Activated B cell treated with CpG ODN at 0.5 μM for 24 hours (primary cell): ENCODE measurements around the gene ZC3H12C. TPM values are rescaled to one million over a fixed set of nuclear protein-coding genes. Genes with fewer than 3 reads are reported as not detected.

Experiments used
- ATAC-seq: fragments of 200-7000 bp; cut with Tn5 transposase; one replicate; pipeline ENCODE4 v1.10.0; 2021; ENCODE audit warnings: low read depth, mild to moderate bottlenecking, moderate library complexity
- CTCF ChIA-PET: fragments of 350-600 bp; sonication (Branson Sonifier 250); formaldehyde crosslinking; loops from one replicate; lab custom pipeline; 2021; ENCODE audit warnings: antibody characterized with exemption; lab: Charles Lee
- POLR2A ChIA-PET: fragments of 350-600 bp; sonication (Branson Sonifier 250); formaldehyde crosslinking; loops from one replicate; lab custom pipeline; 2021; ENCODE audit warnings: antibody characterized with exemption; lab: Charles Lee
- DNase-seq: peaks from one replicate; pipeline ENCODE4 v3.0.0; 2022
- H3K27ac Mint-ChIP-seq: one replicate; pipeline ENCODE4 v1.8.0; 2020; ENCODE audit warnings: mixed read lengths
- H3K27me3 Mint-ChIP-seq: one replicate; pipeline ENCODE4 v1.8.0; 2021; ENCODE audit warnings: mixed read lengths
- H3K36me3 Mint-ChIP-seq: one replicate; pipeline ENCODE4 v1.8.0; 2021; ENCODE audit warnings: low read depth, mixed read lengths
- H3K4me1 Mint-ChIP-seq: one replicate; pipeline ENCODE4 v1.8.0; 2021; ENCODE audit warnings: mixed read lengths
- H3K4me3 Mint-ChIP-seq: one replicate; pipeline ENCODE4 v1.8.0; 2020; ENCODE audit warnings: mild to moderate bottlenecking, mixed read lengths
- H3K9me3 Mint-ChIP-seq: one replicate; pipeline ENCODE4 v1.8.0; 2020; ENCODE audit warnings: mixed read lengths
- intact Hi-C: fragments of 100-400 bp; cut with micrococcal nuclease; formaldehyde crosslinking; loops from one replicate; pipeline ENCODE4 v1.15.1; 2024
- total RNA-seq: library from RNA; stranded (reverse); gene quantifications from 2 replicates; pipeline ENCODE4 v1.2.3, GENCODE V29; 2022
- TF ChIP-seq, protein P1 (sequence below): fragments of 200-600 bp; IDR thresholded peaks from one replicate; pipeline ENCODE4 v1.8.0; 2022; ENCODE audit warnings: antibody characterized with exemption, mild to moderate bottlenecking

ZC3H12C gene
- total RNA-seq, 1 donor from 2014 or later, result 0.95 TPM

DNA sequence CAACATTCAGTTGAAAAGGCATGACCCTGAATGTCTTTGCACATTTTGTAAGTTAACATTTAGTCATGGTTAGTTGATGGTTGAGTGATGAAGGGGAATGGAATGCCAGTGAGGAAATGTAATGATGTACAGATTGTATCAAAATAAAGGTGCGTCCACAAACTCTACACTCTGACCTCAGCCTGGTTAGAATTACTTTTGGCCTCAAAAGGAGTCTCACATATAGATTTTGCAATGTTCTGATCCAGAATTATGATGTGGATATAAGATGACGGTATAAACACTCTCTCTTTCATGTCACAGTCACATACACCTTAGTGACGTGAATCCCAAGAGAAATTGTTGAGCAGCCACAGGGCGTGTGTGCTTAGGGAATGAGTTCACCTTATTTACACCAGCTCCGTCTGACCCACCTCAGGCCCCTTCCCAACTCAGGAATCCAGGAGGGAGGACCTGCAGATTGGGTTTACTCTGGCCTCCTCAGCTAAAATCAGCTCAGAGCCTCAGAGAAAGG, 103.1 kb downstream of the ZC3H12C start:
- TF ChIP-seq, protein P1, sequence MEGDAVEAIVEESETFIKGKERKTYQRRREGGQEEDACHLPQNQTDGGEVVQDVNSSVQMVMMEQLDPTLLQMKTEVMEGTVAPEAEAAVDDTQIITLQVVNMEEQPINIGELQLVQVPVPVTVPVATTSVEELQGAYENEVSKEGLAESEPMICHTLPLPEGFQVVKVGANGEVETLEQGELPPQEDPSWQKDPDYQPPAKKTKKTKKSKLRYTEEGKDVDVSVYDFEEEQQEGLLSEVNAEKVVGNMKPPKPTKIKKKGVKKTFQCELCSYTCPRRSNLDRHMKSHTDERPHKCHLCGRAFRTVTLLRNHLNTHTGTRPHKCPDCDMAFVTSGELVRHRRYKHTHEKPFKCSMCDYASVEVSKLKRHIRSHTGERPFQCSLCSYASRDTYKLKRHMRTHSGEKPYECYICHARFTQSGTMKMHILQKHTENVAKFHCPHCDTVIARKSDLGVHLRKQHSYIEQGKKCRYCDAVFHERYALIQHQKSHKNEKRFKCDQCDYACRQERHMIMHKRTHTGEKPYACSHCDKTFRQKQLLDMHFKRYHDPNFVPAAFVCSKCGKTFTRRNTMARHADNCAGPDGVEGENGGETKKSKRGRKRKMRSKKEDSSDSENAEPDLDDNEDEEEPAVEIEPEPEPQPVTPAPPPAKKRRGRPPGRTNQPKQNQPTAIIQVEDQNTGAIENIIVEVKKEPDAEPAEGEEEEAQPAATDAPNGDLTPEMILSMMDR, result no peak
- Mint-ChIP-seq H3K27ac (no peak overlapping the region), H3K9me3 (peaks cover 11% of the 10 kb centered on the region), H3K36me3 (no peaks in the 10 kb centered on the region), H3K4me3 (no peak overlapping the region), H3K4me1 (peaks cover 11% of the 10 kb centered on the region), H3K27me3 (peaks cover 23% of the 10 kb centered on the region)
- POLR2A ChIA-PET, result no interaction called here
- no peak for ATAC-seq
- CTCF ChIA-PET, result interaction anchor here (7.8 kb wide), 1 partner anchor 236 kb away, joined by 103 read pairs; the partner anchor contains the start of gene FDX1
- DNase-seq, result no peak
- intact Hi-C loops, result no loop called here

DNA sequence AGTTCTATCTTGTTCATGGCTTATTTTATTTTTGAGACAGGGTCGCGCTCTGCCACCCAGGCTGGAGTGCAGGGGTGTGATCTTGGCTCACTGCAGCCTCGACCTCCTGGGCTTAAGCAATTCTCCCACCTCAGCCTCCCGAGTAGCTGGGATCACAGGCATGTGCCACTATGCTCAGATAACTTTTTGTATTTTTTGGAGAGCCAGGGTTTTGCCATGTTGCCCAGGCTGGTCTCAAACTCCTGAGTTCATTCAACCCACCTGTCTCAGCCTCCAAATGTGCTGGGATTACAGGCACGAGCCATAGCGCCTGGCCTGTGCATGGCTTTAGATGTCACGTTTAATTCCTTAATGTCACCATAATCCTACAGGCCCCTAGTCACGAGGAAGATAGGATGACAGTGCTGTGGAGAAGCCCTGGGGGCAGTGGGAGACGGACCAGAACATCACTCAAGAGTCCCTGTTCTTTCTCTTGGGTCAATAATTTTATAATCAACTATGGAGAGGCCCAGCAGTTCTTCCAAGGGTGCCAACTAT, 103.8 kb downstream of the ZC3H12C start:
- ChIA-PET CTCF (interaction anchor here (0.7 to 7.8 kb wide), 4 partner anchors 171 to 235 kb away, joined by 4 to 103 read pairs (median 6); partner anchors contain the start of gene FDX1), POLR2A (no interaction called here)
- Mint-ChIP-seq H3K27me3 (peaks cover 25% of the 10 kb centered on the region), H3K4me3 (no peak overlapping the region), H3K4me1 (peaks cover 11% of the 10 kb centered on the region), H3K9me3 (peaks cover 9% of the 10 kb centered on the region), H3K36me3 (no peaks in the 10 kb centered on the region), H3K27ac (no peak overlapping the region)
- ATAC-seq, result no peak
- DNase-seq, result no peak
- TF ChIP-seq, protein P1, result no peak
- intact Hi-C loops, result no loop called here

DNA sequence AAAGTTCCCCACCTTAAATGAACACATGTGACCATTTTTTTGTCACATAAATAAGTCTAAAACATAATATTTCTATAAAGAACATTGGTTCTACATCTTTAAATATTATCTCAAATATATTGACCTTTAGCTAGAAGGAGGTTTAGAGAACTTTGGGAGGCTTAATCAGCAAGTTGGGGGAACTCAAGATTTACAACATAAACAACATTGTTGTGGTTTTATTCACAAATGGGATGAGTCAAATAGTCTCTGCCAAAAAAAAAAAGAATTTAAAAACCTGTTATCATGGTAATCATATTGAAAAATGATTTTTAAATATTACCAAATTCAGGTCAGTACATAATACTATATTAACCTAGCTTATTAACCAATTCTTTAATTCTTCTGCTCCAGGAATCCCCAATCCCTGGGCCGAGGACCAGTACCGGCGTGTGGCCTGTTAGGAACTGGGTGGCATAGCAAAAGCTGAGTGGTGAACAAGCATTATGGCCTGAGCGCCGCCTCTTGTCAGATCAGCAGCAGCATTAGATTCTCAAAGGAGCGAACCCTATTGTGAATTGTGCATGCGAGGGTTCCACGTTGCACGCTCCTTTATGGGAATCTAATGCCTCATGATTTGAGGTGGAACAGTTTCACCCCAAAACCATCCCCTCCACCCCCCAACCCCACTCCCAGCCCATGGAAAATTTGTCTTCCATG, 105.0 kb downstream of the ZC3H12C start:
- intact Hi-C loops, result no loop called here
- DNase-seq, result no peak
- Mint-ChIP-seq H3K9me3 (no peaks in the 10 kb centered on the region), H3K36me3 (no peaks in the 10 kb centered on the region), H3K27ac (no peak overlapping the region), H3K27me3 (peaks cover 20% of the 10 kb centered on the region), H3K4me1 (peaks cover under 1% of the 10 kb centered on the region), H3K4me3 (no peak overlapping the region)
- ChIA-PET POLR2A (no interaction called here), CTCF (interaction anchor here (0.7 to 7.8 kb wide), 4 partner anchors 24 to 234 kb away, joined by 3 to 103 read pairs (median 6); partner anchors contain the start of gene FDX1)
- no peak for ATAC-seq
- TF ChIP-seq, protein P1, result no peak

DNA sequence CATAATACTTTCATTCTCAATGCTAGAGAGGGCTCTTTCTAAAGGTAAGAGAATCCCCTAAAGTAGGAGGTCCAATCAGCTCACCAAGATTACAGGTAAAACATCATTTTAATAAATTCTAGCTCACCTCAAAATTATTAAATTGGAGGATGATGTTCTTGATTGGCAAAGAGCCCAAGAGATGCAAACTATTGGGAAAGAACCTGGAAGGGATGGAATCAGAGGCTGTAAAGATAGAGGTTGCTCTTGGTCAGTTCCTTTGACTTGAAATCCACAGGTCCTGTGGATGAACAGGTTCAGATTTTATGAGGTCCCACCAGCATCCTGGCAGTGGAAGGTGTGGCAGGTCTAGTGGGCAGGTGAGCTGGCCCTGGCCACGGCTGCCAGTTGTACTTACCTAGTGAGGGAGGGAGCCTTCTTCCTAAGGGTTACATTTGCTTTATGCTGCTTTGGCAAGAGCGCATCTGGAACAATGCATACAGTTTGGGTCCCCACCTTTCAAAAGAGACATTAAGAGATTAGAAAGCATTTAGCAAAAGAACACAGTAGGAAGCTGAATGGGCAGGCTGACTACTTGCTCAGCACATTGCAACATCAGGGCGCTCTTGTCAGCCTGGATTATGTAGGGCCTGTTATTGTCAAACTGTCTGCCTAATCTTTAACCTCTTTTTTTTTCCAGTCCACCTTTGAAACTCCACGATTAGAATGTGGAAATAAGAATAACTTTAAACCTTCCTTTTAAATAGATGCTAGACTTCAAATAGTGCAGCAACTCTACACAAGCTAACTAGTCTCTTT, 106.2 kb downstream of the ZC3H12C start:
- intact Hi-C loops, result no loop called here
- TF ChIP-seq, protein P1, result no peak
- ATAC-seq (no peak), DNase-seq (no peak)
- CTCF ChIA-PET, result interaction anchor here (0.6 to 7.8 kb wide), 5 partner anchors 168 to 1031 kb away, joined by 3 to 103 read pairs (median 46); partner anchors contain the start of gene FDX1
- Mint-ChIP-seq H3K27me3 (peaks cover 19% of the 10 kb centered on the region), H3K27ac (no peak overlapping the region), H3K4me1 (no peaks in the 10 kb centered on the region), H3K9me3 (no peaks in the 10 kb centered on the region), H3K4me3 (no peak overlapping the region), H3K36me3 (no peaks in the 10 kb centered on the region)
- POLR2A ChIA-PET, result no interaction called here
